ENCODE results near the gene ISG20L2. TPM values are rescaled to one million over a fixed set of nuclear protein-coding genes. Genes with fewer than 3 reads are reported as not detected.

ISG20L2 gene, protein sequence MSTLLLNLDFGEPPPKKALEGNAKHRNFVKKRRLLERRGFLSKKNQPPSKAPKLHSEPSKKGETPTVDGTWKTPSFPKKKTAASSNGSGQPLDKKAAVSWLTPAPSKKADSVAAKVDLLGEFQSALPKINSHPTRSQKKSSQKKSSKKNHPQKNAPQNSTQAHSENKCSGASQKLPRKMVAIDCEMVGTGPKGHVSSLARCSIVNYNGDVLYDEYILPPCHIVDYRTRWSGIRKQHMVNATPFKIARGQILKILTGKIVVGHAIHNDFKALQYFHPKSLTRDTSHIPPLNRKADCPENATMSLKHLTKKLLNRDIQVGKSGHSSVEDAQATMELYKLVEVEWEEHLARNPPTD
- 10 to 100 TPM; 16.2 to 26.9 (median 20.6) TPM for total RNA-seq (2021; fragmentation: NEBNext Ultra II Directional; extraction: Animal tissue kit (Norgen Biotek cat#: 25700))
- long read RNA-seq, transcript ISG20L2-202 (4 exons, 2,310 nt): minor isoform, 8 of 26 reads
- long read RNA-seq, transcript ISG20L2-201 (3 exons, 3,303 nt): major isoform, 11 of 26 reads
- long read RNA-seq, partial matches to known transcripts: 1 of 26 reads
- long read RNA-seq, other reads (novel, unspliced or antisense): 6 of 26 reads

DNA sequence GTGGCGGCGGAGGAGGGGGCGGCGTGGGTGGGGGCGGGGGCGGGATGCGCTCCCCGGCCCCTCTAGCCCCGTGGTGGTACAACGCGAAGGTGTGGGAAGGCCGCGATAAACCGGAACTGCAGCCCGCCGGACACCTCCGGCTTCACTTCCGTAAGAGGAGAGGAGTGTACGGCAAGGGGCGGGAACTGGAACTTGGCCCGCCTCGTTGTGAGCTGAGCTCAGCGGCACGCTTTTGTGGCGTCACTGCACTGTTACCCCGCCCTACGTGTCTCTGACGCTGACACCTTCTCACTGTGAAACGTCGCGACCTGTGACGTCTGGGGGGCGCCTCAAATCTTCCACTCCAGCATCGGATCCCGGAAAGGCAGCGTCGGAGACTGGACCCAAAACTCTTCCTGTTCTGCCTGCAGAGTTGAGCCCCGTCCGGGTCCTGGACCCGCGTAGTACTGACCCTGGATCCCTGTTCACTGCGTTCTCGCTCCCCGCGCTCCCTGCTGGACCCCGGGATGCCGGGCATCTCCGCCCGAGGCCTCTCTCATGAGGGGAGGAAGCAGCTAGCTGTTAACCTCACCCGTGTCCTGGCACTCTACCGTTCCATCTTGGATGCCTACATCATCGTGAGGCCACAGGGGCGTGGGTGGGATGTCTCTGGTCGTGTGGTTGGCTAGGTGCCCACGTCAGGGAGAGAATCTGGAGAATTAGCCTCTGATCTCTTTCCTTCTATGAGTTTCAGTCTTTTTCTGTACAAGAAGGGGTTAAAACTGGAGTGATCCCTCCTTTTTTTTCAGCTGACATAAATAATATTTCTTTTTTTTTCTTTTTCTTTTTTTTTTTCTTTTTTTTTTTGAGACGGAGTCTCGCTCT, at the start of gene ISG20L2:
ISG20L2 (minus strand) TSS at position 168 of the 864 bp plus-strand sequence. CDS start 1,114 bp downstream, outside the sequence.
- TF ChIP-seq, protein P1, sequence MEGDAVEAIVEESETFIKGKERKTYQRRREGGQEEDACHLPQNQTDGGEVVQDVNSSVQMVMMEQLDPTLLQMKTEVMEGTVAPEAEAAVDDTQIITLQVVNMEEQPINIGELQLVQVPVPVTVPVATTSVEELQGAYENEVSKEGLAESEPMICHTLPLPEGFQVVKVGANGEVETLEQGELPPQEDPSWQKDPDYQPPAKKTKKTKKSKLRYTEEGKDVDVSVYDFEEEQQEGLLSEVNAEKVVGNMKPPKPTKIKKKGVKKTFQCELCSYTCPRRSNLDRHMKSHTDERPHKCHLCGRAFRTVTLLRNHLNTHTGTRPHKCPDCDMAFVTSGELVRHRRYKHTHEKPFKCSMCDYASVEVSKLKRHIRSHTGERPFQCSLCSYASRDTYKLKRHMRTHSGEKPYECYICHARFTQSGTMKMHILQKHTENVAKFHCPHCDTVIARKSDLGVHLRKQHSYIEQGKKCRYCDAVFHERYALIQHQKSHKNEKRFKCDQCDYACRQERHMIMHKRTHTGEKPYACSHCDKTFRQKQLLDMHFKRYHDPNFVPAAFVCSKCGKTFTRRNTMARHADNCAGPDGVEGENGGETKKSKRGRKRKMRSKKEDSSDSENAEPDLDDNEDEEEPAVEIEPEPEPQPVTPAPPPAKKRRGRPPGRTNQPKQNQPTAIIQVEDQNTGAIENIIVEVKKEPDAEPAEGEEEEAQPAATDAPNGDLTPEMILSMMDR (IDR thresholded peaks at IDR 0.05): no peak; the same call in 1 of the 2 replicates
- Mint-ChIP-seq H3K9me3 (no peaks in the 10 kb centered on the region), H3K27me3 (ENCODE audit: insufficient read depth) (peaks cover 9% of the 10 kb centered on the region), H3K36me3 (ENCODE audit: low read depth) (peaks cover 9% of the 10 kb centered on the region; the same call in 1 of the 2 replicates), H3K4me3 (no peak within 1 kb of the TSS; the same call in 1 of the 2 replicates), H3K4me1 (ENCODE audit: low read depth) (peaks cover 16% of the 10 kb centered on the region), H3K27ac (peak within 1 kb of the TSS; percentile 95)
- peak; percentile 98 for DNase-seq

DNA sequence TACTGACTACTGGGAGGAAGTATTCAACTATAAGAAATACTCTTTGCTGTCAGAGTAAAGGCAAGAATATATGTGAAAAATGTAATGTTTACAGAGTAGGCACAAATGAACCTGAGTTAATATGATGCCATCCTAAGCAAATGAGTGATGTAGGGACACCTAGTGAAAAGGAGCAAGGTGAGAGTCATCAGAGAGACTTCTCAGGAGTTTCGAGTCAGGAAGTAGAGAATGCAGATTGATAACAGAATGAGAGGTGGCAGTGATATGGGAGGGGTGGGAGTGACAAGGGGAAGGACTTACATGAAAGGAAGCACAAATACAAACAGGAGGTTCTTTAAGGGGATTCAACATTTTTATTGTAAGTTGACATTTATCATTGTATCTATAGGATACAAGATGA, 49.0 kb upstream of the ISG20L2 start:
- TF ChIP-seq, protein P1 (IDR thresholded peaks at IDR 0.05): no peak
- Mint-ChIP-seq H3K36me3 (ENCODE audit: low read depth) (peaks cover 10% of the 10 kb centered on the region; the same call in 1 of the 2 replicates), H3K27ac (peak overlapping the region; percentile 15; the same call in 1 of the 2 replicates), H3K4me3 (no peak overlapping the region), H3K4me1 (ENCODE audit: low read depth) (peaks cover 56% of the 10 kb centered on the region), H3K27me3 (ENCODE audit: insufficient read depth) (peaks cover 2% of the 10 kb centered on the region; the same call in 1 of the 2 replicates), H3K9me3 (no peaks in the 10 kb centered on the region)
- DNase-seq: no peak

DNA sequence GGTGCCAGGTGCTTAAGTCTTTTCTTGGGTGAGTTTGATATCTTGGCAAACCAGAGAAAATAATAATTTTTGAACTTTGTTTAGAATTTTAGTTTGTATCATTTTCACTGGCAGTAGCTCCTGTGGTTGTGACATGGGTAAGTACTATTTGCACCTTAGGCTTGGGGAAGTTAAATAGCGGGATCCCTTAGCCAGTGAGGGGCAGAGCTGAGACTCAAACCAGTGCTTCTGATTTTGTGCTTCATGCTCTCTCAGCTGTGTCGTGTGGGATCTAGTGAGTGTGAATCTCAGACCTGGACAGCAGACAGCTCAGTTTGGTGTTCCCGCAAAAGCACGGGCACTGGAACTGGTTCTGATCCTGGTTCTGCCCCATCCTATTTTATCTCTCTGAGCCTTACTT, 48.4 kb upstream of the ISG20L2 start:
- Mint-ChIP-seq H3K4me1 (ENCODE audit: low read depth) (peaks cover 56% of the 10 kb centered on the region), H3K27ac (0 out of 2 replicates have a peak overlapping the region, but pooled peaks have one; percentile 2), H3K4me3 (no peak overlapping the region), H3K36me3 (ENCODE audit: low read depth) (peaks cover 10% of the 10 kb centered on the region; the same call in 1 of the 2 replicates), H3K9me3 (no peaks in the 10 kb centered on the region), H3K27me3 (ENCODE audit: insufficient read depth) (peaks cover 2% of the 10 kb centered on the region; the same call in 1 of the 2 replicates)
- TF ChIP-seq, protein P1 (IDR thresholded peaks at IDR 0.05): no peak
- no peak for DNase-seq

DNA sequence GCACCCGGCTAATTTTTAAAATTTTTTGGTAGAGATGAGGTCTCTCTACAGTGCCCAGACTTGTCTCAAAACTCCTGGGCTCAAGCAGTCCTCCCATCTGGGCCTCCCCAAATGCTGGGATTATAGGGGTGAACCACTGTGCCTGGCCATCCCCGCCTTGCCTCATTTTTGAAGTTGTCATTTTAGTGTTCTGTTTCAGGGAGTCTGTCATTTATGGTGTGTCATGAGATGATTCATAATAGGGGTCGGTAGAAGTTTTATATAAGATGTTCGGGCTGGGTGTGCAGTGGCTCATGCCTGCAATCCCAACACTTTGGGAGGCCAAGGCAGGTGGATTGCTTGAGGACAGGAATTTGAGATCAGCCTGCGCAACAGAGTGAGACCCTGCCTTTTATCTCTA, 47.2 kb upstream of the ISG20L2 start:
- peaks cover 2% of the 10 kb centered on the region; the same call in 1 of the 2 replicates for H3K27me3 Mint-ChIP-seq (ENCODE audit: insufficient read depth)
- no peak for DNase-seq
- peak overlapping the region; percentile 15; the same call in 1 of the 2 replicates for H3K4me3 Mint-ChIP-seq
- TF ChIP-seq, protein P1 (IDR thresholded peaks at IDR 0.05): no peak
- no peaks in the 10 kb centered on the region for H3K9me3 Mint-ChIP-seq
- peaks cover 54% of the 10 kb centered on the region for H3K4me1 Mint-ChIP-seq (ENCODE audit: low read depth)
- peak overlapping the region; percentile 58 for H3K27ac Mint-ChIP-seq
- peaks cover 17% of the 10 kb centered on the region for H3K36me3 Mint-ChIP-seq (ENCODE audit: low read depth)

DNA sequence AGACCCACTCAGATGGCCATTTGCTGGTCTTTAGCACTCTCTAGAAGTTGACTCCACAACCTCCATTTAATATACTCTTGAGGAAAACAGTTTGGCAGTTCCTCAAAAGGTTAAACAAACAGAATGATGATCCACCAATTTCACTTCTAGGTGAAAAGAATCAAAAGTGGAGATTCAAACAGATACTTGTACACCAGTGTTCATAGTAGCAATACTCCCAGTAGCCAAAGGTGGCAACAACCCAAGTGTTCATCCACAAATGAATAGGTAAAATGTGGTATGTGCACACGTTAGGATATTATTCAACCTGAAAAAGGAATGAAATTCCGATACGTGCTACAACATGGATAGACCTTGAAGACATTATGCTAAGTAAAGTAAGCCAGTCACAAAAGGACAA, 45.0 kb upstream of the ISG20L2 start:
- Mint-ChIP-seq H3K36me3 (ENCODE audit: low read depth) (peaks cover 28% of the 10 kb centered on the region), H3K27me3 (ENCODE audit: insufficient read depth) (peaks cover 4% of the 10 kb centered on the region; the same call in 1 of the 2 replicates), H3K4me1 (ENCODE audit: low read depth) (peaks cover 71% of the 10 kb centered on the region), H3K9me3 (no peaks in the 10 kb centered on the region), H3K4me3 (no peak overlapping the region), H3K27ac (peak overlapping the region; percentile 50; the same call in 1 of the 2 replicates)
- no peak for DNase-seq
- TF ChIP-seq, protein P1 (IDR thresholded peaks at IDR 0.05): peak; percentile 48

Measured in HFFc6 (cell line).